NCI-H1092 (cell line): ENCODE data around the gene SCN4A.

ENCODE experiments used
- DNase-seq: peaks from one replicate; lab custom pipeline; 2025; lab: John Stamatoyannopoulos, UW

Gene SCN4A

DNA sequence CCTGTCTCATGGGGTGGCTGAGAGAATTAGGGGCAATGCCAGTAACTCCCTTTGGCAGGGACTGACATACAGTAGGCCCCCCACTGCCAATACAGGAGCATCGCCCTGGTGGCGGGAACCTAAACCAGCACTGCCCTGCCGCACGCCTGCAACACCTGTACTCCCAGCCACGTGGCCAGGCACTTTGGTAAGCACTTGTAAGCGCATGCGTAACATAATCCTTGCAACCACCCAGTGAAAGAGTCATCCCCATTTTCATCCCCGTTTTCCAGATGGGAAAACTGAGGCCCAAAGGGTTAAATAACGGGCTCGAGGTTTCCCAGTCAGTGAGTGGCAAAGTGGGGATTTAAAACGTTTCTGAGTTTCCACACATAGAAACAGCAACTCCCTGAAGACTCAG, 17.5 kb downstream of the SCN4A start:
- no peak for DNase-seq

DNA sequence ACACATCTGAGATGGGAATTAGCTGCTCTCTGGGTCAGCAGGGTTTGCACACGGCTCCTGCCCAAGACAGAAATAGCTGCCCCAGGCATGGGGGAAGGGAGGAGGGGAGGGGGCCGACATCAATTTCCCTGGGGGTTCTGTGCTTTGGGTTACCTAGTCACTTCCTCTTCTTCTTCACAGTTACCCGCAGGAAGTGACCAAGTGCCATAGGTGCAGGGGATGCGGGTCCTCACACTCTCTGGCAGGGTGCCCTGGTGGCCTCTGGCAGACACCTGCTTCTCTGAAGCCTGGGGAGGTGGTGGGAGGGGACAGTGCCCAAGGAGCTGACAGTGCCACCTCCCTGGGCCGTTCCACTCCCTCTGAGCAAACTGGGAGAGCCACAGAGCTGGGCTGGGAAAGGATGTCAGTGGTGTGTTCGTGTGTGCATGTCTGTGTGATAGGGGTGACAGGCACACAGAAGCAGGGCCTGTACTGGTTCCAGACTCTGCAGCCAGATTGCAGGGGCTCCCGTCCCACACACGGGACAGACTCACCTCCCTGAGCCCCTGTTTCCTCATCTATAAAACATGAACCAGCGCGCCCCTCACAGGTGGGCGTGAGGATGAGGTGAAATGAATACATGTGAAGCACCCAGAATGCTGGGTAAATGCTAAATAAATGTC, 18.2 kb downstream of the SCN4A start:
- DNase-seq, result no peak

- no peak for DNase-seq
These were observed 21.5 kb downstream of the SCN4A start for GRCh38 chr17:63950940-63951907.

- DNase-seq, result no peak
These were observed 23.0 kb downstream of the SCN4A start for GRCh38 chr17:63949576-63950250.

DNA sequence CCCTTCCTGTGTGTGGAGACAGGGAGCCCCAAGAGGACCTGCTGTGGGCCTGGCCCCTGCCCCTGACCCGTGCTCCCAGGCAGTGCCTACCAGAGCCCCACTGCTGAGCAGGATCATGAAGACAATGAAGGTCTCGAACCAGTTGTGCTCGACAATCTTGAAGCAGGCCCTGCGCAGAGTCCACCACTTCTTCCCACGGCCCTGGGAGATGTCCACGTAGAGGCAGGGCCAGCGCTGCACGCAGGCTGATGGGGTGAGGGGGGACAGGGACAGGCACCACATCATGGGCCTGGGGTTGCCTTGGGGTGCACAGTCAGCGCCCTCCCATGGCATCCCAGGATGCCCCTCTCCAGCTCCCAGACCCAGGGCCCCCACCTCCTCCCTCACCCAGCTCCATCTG, 24.2 kb downstream of the SCN4A start:
- no peak for DNase-seq

GRCh38 chr17:63947711-63948330, 24.9 kb downstream of the SCN4A start:
- DNase-seq, result no peak

GRCh38 chr17:63946440-63947363, 26.0 kb downstream of the SCN4A start:
- peak; percentile 17 for DNase-seq

DNA sequence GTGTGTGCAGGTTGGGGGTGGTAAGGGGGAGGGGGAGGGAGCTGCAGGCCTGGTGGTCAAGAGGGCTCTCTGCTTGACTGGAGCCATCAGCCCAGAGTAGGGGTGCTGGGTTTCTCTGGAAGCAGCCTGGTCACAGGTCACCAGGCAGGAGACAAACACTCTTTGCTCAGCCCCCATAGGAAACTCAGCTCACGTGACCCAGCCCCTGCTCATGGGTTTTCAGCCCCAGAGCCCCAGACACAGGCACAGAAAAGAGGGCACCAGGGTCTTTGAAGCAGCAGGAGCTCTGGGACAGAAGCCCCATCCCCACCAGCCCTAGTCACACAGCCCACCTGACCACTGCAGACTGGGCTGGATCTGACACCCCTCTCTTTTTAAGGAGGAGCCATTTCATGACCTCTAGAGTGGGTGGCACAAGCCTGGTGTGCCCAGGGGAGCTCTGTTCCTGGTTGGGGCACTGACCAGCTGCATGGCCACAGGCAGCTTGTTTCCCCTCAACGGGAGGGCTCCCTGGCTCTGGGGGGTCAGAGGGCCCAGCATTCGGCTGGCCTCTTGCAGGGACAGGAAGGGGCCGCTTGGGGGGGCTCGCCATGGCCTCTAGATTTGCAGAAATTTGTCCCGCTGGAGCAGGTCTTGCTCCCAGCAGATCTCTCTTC, 26.8 kb downstream of the SCN4A start:
- no peak for DNase-seq

GRCh38 chr17:63944736-63945499, 27.8 kb downstream of the SCN4A start:
- no peak for DNase-seq

- DNase-seq, result no peak
These were observed 29.0 kb downstream of the SCN4A start for GRCh38 chr17:63943745-63944144.

DNA sequence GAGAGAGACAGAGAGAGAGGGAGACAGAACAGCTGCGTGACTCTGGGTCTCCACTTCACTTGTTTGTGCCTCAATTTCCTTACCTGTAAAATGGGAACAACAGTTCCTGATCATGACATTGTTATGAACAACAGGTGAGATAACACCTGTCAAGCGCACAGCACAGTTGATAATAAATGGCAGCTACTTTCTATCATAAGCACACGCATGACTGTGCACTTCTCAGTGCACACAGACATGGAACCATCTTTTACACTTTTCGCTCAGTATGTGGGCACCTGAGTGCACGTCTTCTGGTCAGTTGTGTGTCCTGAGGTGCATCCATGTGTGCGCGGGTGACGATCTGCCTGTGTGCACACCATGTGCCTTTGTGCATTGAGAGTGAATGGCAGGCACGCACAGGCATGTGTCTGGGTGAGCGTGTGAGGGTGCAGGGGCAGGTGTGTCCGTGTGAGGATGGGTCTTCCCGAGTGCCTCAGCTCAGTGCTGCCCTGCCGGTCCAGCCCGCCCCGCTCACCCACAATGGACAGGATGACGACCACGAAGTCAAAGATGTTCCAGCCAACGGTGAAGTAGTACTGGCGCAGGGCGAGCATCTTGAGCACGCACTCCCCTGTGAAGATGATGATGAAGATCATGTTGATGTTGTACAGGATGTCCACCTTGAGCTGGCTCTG, 30.3 kb downstream of the SCN4A start:
- DNase-seq, result no peak

GRCh38 chr17:63941751-63942150, 31.0 kb downstream of the SCN4A start:
- DNase-seq, result no peak

DNA sequence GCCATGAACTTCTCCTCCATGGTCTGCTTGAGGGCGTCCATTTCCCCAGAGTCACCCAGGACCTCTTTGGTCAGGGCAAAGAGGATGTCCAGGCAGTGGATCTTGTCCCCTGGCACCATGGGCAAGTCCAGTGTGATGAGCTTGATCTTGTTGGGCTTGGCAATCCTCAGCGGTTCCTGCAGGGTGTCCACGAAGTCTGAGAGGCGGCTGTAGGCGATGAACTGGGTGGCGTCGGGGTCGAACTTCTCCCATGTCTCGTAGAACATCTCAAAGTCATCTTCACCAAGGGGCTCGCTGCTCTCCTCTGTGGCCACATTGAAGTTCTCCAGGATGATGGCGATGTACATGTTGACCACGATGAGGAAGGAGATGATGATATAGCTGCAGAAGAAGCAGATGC, 31.6 kb downstream of the SCN4A start:
- DNase-seq, result no peak

- DNase-seq, result no peak
These were observed 32.1 kb downstream of the SCN4A start for GRCh38 chr17:63940584-63940983.

DNA sequence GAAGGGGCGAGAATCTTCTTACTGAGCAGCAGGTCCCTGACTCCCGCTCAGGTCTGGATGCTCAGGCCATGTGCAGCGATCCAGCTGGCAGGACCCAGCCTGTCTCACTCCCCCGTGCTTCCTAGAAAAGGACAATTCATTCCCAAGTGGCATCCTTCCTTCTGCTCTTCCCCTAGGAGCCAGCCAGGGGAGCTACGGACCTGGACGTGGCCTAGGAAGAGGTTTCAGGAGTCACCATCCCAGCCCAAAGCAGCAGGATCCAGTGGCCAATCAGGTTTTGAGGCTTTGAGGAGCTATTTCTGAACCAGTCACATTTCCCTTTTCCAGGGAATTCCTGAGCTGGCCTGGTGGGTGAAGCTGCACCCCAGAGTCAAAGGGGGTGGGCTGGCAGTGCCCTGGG, 32.8 kb downstream of the SCN4A start:
- no peak for DNase-seq

DNA sequence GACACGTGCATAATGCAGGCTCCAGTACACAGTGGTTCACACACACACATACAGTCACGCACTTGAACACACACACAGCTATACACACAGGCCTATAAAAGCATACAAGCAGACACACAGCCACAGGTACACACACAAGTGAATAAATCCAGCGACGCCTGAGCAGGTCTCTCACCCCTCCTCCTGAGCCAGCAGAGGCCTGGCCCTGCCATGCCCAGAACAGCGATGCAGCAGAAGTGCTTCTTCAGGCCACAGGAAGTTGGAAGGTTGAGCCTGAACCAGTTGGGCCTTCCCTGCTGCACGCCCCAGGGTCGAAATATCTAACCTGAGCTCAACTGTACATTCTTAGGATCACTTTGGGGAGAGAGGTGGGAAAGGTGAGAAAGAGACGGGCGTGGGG, 33.3 kb downstream of the SCN4A start:
- no peak for DNase-seq

DNA sequence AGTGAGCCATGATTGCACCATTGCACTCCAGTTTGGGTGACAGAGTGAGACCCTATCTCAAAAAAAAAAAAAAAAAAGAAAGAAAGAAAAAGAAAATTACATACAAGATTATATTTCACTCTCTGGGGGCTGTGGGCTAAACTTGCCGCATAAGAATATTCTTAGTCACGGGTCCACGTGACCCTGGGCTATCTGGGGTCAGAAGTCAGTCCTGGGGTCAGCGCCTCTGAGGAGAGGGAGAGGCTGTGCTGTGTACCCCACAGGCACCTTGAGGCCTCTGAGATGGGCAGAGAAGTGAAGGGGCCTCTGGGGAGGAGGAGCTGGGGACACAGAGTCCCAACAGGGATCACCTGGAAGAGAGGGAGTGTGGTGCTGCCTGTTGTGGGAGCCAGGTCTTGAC, 34.8 kb downstream of the SCN4A start:
- DNase-seq, result no peak

DNA sequence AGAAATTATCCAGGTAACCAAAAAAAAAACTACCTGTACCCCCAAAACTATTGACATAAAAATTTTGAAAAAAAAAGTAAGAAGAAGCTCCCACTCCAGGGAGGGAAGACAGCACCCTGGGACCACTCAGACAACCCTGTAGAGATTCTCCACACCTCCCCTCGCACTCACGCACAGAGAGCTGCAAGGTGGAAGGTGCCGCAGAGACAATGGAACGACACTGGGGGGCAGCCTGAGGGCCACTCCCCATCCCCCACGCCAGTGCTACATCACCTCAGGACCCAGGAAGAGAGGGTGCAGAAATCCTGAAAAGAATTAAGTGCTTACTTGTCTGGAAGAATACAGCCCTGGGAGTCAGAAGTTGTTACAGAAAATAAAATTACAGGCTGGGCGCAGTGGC, 35.4 kb downstream of the SCN4A start:
- DNase-seq, result no peak
